Measurements from ENCODE around the gene PILRB. TPM values are rescaled to one million over a fixed set of nuclear protein-coding genes. Genes with fewer than 3 reads are reported as not detected.
A peak's percentile ranks its signal among the peaks of the same experiment; 100 is the strongest.

PILRB gene
- total RNA-seq, 1 experiment from 2014 or later, result 53.4 TPM

GRCh38 chr7:100369105-100369504 is 11.2 kb downstream of the PILRB start:
- no peak overlapping the region for H3K27ac Mint-ChIP-seq (ENCODE audit: unreplicated experiment)
- ChIA-PET POLR2A (no interaction called here), CTCF (interaction anchor here (1.9 kb wide), 1 partner anchor 38 kb away, joined by 7 read pairs; no protein-coding TSS in a partner anchor)
- H3K9me3 Mint-ChIP-seq (ENCODE audit: unreplicated experiment), result no peaks in the 10 kb centered on the region
- intact Hi-C loops (cut with micrococcal nuclease; ENCODE audit: unreplicated experiment), result no loop called here
- no peaks in the 10 kb centered on the region for H3K9me3 ChIP-seq
- no peaks in the 10 kb centered on the region for H3K36me3 ChIP-seq (ENCODE audit: control insufficient read depth, insufficient read depth, low read length)
- H3K4me1 Mint-ChIP-seq (ENCODE audit: low read depth, unreplicated experiment), result no peaks in the 10 kb centered on the region
- H3K4me3 Mint-ChIP-seq (ENCODE audit: unreplicated experiment), result peak overlapping the region; percentile 22
- no peak overlapping the region for H3K4me3 ChIP-seq (ENCODE audit: low read depth, low read length)
- TF ChIP-seq CTCF (IDR thresholded peaks at IDR 0.05; ENCODE audit: insufficient read depth in 1 of 2, low read depth in 1 of 2, low read length in 1 of 2, severe bottlenecking in 1 of 2, unreplicated experiment in 1 of 2), result no peak
- DNase-seq, result peak in 1 of 2 experiments; percentile 35
- no peaks in the 10 kb centered on the region for H3K27me3 Mint-ChIP-seq (ENCODE audit: insufficient read depth, unreplicated experiment)
- no TSS peak for BruUV-seq (replicated peaks)
- H3K4me1 ChIP-seq, result no peaks in the 10 kb centered on the region
- peaks cover 58% of the 10 kb centered on the region for H3K36me3 Mint-ChIP-seq (ENCODE audit: insufficient read depth, unreplicated experiment)
- H3K27me3 ChIP-seq (replicated peaks; ENCODE audit: control insufficient read depth, insufficient read depth, low read length), result no peaks in the 10 kb centered on the region

- no peaks in the 10 kb centered on the region for H3K36me3 ChIP-seq (ENCODE audit: control insufficient read depth, insufficient read depth, low read length)
- intact Hi-C loops (cut with micrococcal nuclease; ENCODE audit: unreplicated experiment), result no loop called here
- Mint-ChIP-seq H3K27me3 (ENCODE audit: insufficient read depth, unreplicated experiment) (no peaks in the 10 kb centered on the region), H3K4me3 (ENCODE audit: unreplicated experiment) (no peak overlapping the region), H3K9me3 (ENCODE audit: unreplicated experiment) (no peaks in the 10 kb centered on the region), H3K36me3 (ENCODE audit: insufficient read depth, unreplicated experiment) (peaks cover 50% of the 10 kb centered on the region), H3K27ac (ENCODE audit: unreplicated experiment) (peak overlapping the region; percentile 23), H3K4me1 (ENCODE audit: low read depth, unreplicated experiment) (no peaks in the 10 kb centered on the region)
- H3K27me3 ChIP-seq (replicated peaks; ENCODE audit: control insufficient read depth, insufficient read depth, low read length), result no peaks in the 10 kb centered on the region
- POLR2A ChIA-PET, result no interaction called here
- CTCF ChIA-PET, result no interaction called here
- no peak overlapping the region for H3K4me3 ChIP-seq (ENCODE audit: low read depth, low read length)
- no peaks in the 10 kb centered on the region for H3K4me1 ChIP-seq
- no peak for DNase-seq
- no TSS peak for BruUV-seq (replicated peaks)
- H3K9me3 ChIP-seq, result no peaks in the 10 kb centered on the region
- no peak for TF ChIP-seq CTCF (IDR thresholded peaks at IDR 0.05; ENCODE audit: insufficient read depth in 1 of 2, low read depth in 1 of 2, low read length in 1 of 2, severe bottlenecking in 1 of 2, unreplicated experiment in 1 of 2)
Measured at GRCh38 chr7:100370303-100370702, 12.4 kb downstream of the PILRB start.

GRCh38 chr7:100370746-100371145 is 12.8 kb downstream of the PILRB start:
- Mint-ChIP-seq H3K36me3 (ENCODE audit: insufficient read depth, unreplicated experiment) (peaks cover 48% of the 10 kb centered on the region), H3K27ac (ENCODE audit: unreplicated experiment) (no peak overlapping the region), H3K4me3 (ENCODE audit: unreplicated experiment) (no peak overlapping the region), H3K27me3 (ENCODE audit: insufficient read depth, unreplicated experiment) (no peaks in the 10 kb centered on the region), H3K4me1 (ENCODE audit: low read depth, unreplicated experiment) (no peaks in the 10 kb centered on the region), H3K9me3 (ENCODE audit: unreplicated experiment) (no peaks in the 10 kb centered on the region)
- H3K27me3 ChIP-seq (replicated peaks; ENCODE audit: control insufficient read depth, insufficient read depth, low read length), result no peaks in the 10 kb centered on the region
- DNase-seq, result no peak
- H3K4me1 ChIP-seq, result no peaks in the 10 kb centered on the region
- H3K4me3 ChIP-seq (ENCODE audit: low read depth, low read length), result no peak overlapping the region
- H3K9me3 ChIP-seq, result no peaks in the 10 kb centered on the region
- ChIA-PET POLR2A (no interaction called here), CTCF (no interaction called here)
- intact Hi-C loops (cut with micrococcal nuclease; ENCODE audit: unreplicated experiment), result no loop called here
- BruUV-seq (replicated peaks), result no TSS peak
- no peaks in the 10 kb centered on the region for H3K36me3 ChIP-seq (ENCODE audit: control insufficient read depth, insufficient read depth, low read length)
- no peak for TF ChIP-seq CTCF (IDR thresholded peaks at IDR 0.05; ENCODE audit: insufficient read depth in 1 of 2, low read depth in 1 of 2, low read length in 1 of 2, severe bottlenecking in 1 of 2, unreplicated experiment in 1 of 2)
